HepG2 (cell line): Measurements from ENCODE around the gene CALML4. TPM values are rescaled to one million over a fixed set of nuclear protein-coding genes. Genes with fewer than 3 reads are reported as not detected.

Experiments used
- ATAC-seq: fragments of 200-7000 bp; cut with Tn5 transposase; 3 replicates; pipeline ENCODE4 v1.9.1; 2020; ENCODE audit warnings: mild to moderate bottlenecking, moderate library complexity
- BruUV-seq: library from RNA; stranded (reverse); fragments of 400-500 nt; replicated peaks from 2 replicates; lab custom pipeline; 2021; lab: Mats Ljungman, UMichigan
- CTCF ChIA-PET: fragments of 300-600 bp; formaldehyde crosslinking; extraction: SDS; loops from one replicate; lab custom pipeline; 2021; ENCODE audit warnings: low total read pairs, inconsistent platforms, low intra/inter-chr PET ratio; lab: Yijun Ruan, JAX
- POLR2A ChIA-PET: fragments of 350-600 bp; sonication (Branson Sonifier 250); formaldehyde crosslinking; loops from one replicate; lab custom pipeline; 2020; ENCODE audit warnings: antibody characterized with exemption, inconsistent platforms; lab: Yijun Ruan, JAX
- DNase-seq: peaks from one replicate; pipeline ENCODE4 v3.0.0-alpha.2; 2015; ENCODE audit warnings: low spot score
- FAIRE-seq: peaks from 3 replicates; lab custom pipeline; 2011; peaks lifted over from hg19 to GRCh38; lab: Jason Lieb, UNC
- H2AFZ ChIP-seq: one replicate; pipeline ENCODE4 v1.6.1; 2011; ENCODE audit warnings: low read length, inconsistent platforms
- H3K27ac ChIP-seq: fragments of 300-600 bp; 3 replicates; pipeline ENCODE4 v1.8.0; 2011; ENCODE audit warnings: mixed run types, mild to moderate bottlenecking, mixed read lengths, low read length, inconsistent platforms; ENCODE audit not compliant: insufficient read depth; ENCODE audit errors: extremely low read length
- H3K27me3 ChIP-seq, 2 experiments: fragments of 200-600 bp in 1 of 2; 2 replicates in 1 of 2; 3 replicates in 1 of 2; pipeline versions ENCODE4 v1.6.0 to v1.8.0; 2011; ENCODE audit warnings: low read length in 2 of 2, mild to moderate bottlenecking in 2 of 2, moderate library complexity in 2 of 2, inconsistent platforms in 1 of 2; ENCODE audit not compliant: insufficient read depth in 2 of 2, control insufficient read depth in 1 of 2
- H3K36me3 ChIP-seq, 2 experiments: fragments of 200-600 bp in 1 of 2; replicated peaks in 1 of 2; 2 replicates in 1 of 2; 3 replicates in 1 of 2; pipeline versions ENCODE4 v1.5.1 to v1.8.0; 2011; ENCODE audit warnings: low read length in 2 of 2, inconsistent platforms in 1 of 2; ENCODE audit not compliant: insufficient read depth in 2 of 2, control insufficient read depth in 1 of 2
- H3K4me1 ChIP-seq: 2 replicates; pipeline ENCODE4 v1.5.1; 2012; ENCODE audit warnings: low read length, inconsistent platforms; ENCODE audit not compliant: insufficient read depth
- H3K4me2 ChIP-seq: 2 replicates; pipeline ENCODE4 v1.6.0; 2011; ENCODE audit warnings: low read depth, low read length, inconsistent platforms
- H3K4me3 ChIP-seq, 3 experiments: fragments of 200-600 bp in 1 of 3; sonication (generic), shearing (Covaris generic) in 1 of 3; replicated peaks in 1 of 3; 2 replicates each; pipeline ENCODE4 v1.5.1; 2011 to 2016; ENCODE audit warnings: low read length in 3 of 3, inconsistent platforms in 2 of 3, low read depth in 2 of 3, mild to moderate bottlenecking in 2 of 3, control low read depth in 1 of 3, mixed read lengths in 1 of 3; ENCODE audit not compliant: insufficient read depth in 1 of 3
- H3K79me2 ChIP-seq: one replicate; pipeline ENCODE4 v1.6.1; 2011; ENCODE audit warnings: low read length, inconsistent platforms; ENCODE audit not compliant: insufficient read depth
- H3K9ac ChIP-seq: 2 replicates; pipeline ENCODE4 v1.6.0; 2011; ENCODE audit warnings: mild to moderate bottlenecking, low read depth, low read length, inconsistent platforms; ENCODE audit not compliant: insufficient read depth
- H3K9me3 ChIP-seq: 2 replicates; pipeline ENCODE4 v1.5.1; 2012; ENCODE audit warnings: mild to moderate bottlenecking, low read length
- H4K20me1 ChIP-seq: 2 replicates; pipeline ENCODE4 v1.6.0; 2011; ENCODE audit warnings: inconsistent platforms, mild to moderate bottlenecking, low read length, moderate library complexity; ENCODE audit not compliant: insufficient read depth
- MAFF ChIP-seq: IDR thresholded peaks from 2 replicates; pipeline ENCODE4 v1.6.1; 2011; ENCODE audit warnings: low read depth, low read length, improper control_type of control experiment
- MAFK ChIP-seq, 2 experiments: IDR thresholded peaks in 1 of 2; conservative IDR thresholded peaks in 1 of 2; 2 replicates each; pipeline ENCODE4 v1.6.1; 2011; ENCODE audit warnings: improper control_type of control experiment in 2 of 2, low read length in 2 of 2
- MXI1 ChIP-seq: IDR thresholded peaks from 3 replicates; pipeline ENCODE4 v1.6.1; 2012; ENCODE audit warnings: low read depth, low read length, inconsistent platforms, borderline replicate concordance
- RXRA ChIP-seq: sonication (generic); formaldehyde crosslinking; IDR thresholded peaks from 2 replicates; pipeline ENCODE4 v1.5.1; 2020; ENCODE audit warnings: missing genetic modification reagents
- ZNF703 ChIP-seq: sonication (generic); formaldehyde crosslinking; IDR thresholded peaks from 2 replicates; pipeline ENCODE4 v1.5.1; 2020; ENCODE audit warnings: missing genetic modification reagents, mild to moderate bottlenecking, moderate library complexity, borderline replicate concordance
- ZNF768 ChIP-seq: sonication (generic); formaldehyde crosslinking; IDR thresholded peaks from 2 replicates; pipeline ENCODE4 v1.4.0; 2020; ENCODE audit warnings: missing genetic modification reagents
- WGBS: methylation state at CpG from one replicate; pipeline ENCODE4 v1.1.6; 2017; ENCODE audit warnings: low lambda C conversion rate; 5-methylcytosine and 5-hydroxymethylcytosine counted together
- in situ Hi-C: cut with HindIII; loops from 2 replicates; pipeline ENCODE4 v1.10.0; 2017; ENCODE audit warnings: low pct_unique_long_range_greater_than_20kb; ENCODE audit not compliant: extremely low pct_ligation_motif_present
- intact Hi-C: fragments of 100-400 bp; cut with micrococcal nuclease; formaldehyde crosslinking; loops from one replicate; pipeline ENCODE4 v1.10.0; 2022; ENCODE audit not compliant: unreplicated experiment
- polyA plus RNA-seq, 8 experiments: library from polyadenylated mRNA; depleted of rRNA in 3 of 8; stranded (reverse) in 7 of 8; unstranded in 1 of 8; fragments of >200 nt; fragmentation: Illumina TruSeq in 4 of 8; extraction: Trizol in 4 of 8; gene quantifications; 2 replicates each; pipeline versions ENCODE4 v1.2.1 to v1.2.3, GENCODE V29; 2011 to 2016; ENCODE audit warnings: low read depth in 4 of 8, missing spikeins in 1 of 8, mixed read lengths in 1 of 8; ENCODE audit not compliant: insufficient read depth in 1 of 8
- total RNA-seq, 5 experiments: library from RNA; depleted of rRNA; stranded (reverse); fragments of >200 nt; fragmentation: Illumina TruSeq; extraction: Trizol; gene quantifications; 2 replicates each; pipeline ENCODE4 v1.2.3, GENCODE V29; 2016; ENCODE audit warnings: low read depth in 1 of 5
- TF ChIP-seq, protein P1 (sequence below), 2 experiments: fragments of 450-650 bp in 1 of 2; sonication (generic) in 1 of 2; formaldehyde crosslinking; IDR thresholded peaks; 2 replicates each; pipeline versions ENCODE4 v1.5.0 to v1.8.0; 2020 to 2022; ENCODE audit warnings: mild to moderate bottlenecking in 1 of 2, missing genetic modification reagents in 1 of 2

Gene CALML4
- total and polyA plus RNA-seq, 2 of the 13 experiments (the other 11 are each of a cell fraction or from before 2014, with no cell fraction given) = 3.6 to 8.7 TPM

DNA sequence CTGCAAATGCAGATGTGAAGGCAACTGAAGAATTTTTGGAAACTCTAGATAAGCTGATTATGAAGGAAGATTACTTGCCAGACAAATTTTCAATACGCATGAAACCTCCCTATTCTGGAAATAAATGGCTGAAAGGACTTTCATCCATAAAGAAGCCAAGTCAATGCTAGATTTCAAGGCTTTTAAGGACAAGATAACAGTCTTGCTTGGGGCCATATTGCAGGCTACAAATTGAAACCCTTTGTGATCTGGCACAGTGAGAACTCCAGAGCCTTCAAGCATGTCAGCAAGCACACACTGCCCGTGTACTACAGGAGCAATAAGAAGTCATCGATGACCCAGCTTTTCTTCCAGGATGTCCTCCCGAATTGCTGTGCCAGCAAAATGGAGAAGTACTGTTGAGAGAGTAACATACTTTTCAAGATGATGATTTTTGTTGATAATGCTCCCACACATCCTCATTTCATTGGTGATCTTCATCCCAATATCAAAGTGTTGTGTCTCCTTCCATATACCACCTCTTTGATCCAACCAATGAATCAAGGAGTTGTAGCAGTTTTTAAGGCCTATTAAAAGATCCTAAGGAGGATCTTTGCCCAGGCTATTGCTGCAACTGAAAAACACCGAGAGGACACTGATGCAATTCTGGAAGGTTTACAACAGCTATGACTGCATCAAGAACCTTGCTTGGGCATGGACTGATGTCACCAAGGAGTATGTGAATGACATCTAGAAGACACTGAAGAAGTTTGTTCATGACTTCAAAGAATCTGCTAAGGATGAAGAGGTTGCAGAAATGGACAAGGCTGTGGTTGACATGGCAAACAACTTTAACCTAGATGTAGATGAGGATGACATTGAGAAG lies 20.3 kb downstream of the CALML4 start:
- no TSS peak for BruUV-seq
- peaks cover 18 to 62% of the 10 kb centered on the region in 2 experiments for H3K36me3 ChIP-seq
- H3K27ac ChIP-seq = no peak overlapping the region
- ChIA-PET POLR2A (no interaction called here), CTCF (no interaction called here)
- intact Hi-C loops (no loop called here), in situ Hi-C loops (no loop called here)
- H3K4me3 ChIP-seq = no peak overlapping the region
- no peak for DNase-seq
- H4K20me1 ChIP-seq = no peaks in the 10 kb centered on the region
- no peaks in the 10 kb centered on the region for H3K4me1 ChIP-seq
- no peaks in the 10 kb centered on the region for H3K9me3 ChIP-seq
- H3K27me3 ChIP-seq = no peaks in the 10 kb centered on the region
- H2AFZ ChIP-seq = no peak overlapping the region
- H3K4me2 ChIP-seq = no peak overlapping the region
- 96% methylated on average over 5 of the region's 5 CpGs for WGBS
- no peak for ATAC-seq
- no peak overlapping the region for H3K9ac ChIP-seq
- TF ChIP-seq MAFK (conservative IDR thresholded peaks at IDR 0.05 in 1 of 2, IDR thresholded peaks at IDR 0.05 in 1 of 2; ENCODE audit: low read length in 2 of 2) (peak; percentile 48 to 73; a peak in 3 of 4 replicates), MXI1 (no peak), MAFF (peak; percentile 66), RXRA (CRISPR knock-in tag) (no peak), ZNF768 (no peak), ZNF703 (no peak)
- TF ChIP-seq, protein P1, sequence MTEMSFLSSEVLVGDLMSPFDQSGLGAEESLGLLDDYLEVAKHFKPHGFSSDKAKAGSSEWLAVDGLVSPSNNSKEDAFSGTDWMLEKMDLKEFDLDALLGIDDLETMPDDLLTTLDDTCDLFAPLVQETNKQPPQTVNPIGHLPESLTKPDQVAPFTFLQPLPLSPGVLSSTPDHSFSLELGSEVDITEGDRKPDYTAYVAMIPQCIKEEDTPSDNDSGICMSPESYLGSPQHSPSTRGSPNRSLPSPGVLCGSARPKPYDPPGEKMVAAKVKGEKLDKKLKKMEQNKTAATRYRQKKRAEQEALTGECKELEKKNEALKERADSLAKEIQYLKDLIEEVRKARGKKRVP (CRISPR knock-in tag; IDR thresholded peaks at IDR 0.05) = no peak
- FAIRE-seq = no peak
- no peaks in the 10 kb centered on the region for H3K79me2 ChIP-seq
